Activated CD4-positive, alpha-beta T cell treated with anti-CD3 and anti-CD28 coated beads, Interleukin-2, amount 50 U/mL, for 48 hours (primary cell): ENCODE measurements around the gene DGKQ.

Source experiments
- DNase-seq, 2 experiments: peaks; one replicate each; pipeline ENCODE4 v3.0.0-alpha.2; 2020

DGKQ gene

GRCh38 chr4:973431-974397 lies at the start of gene DGKQ:
Gene DGKQ, minus strand, starts transcription at chr4:973569. Its CDS starts 87 bp downstream, at chr4:973482.
- peak; percentile 80 for DNase-seq

- no peak for DNase-seq
These were observed 49.3 kb upstream of the DGKQ start for GRCh38 chr4:1022739-1023066.

GRCh38 chr4:1022051-1022738 lies 48.8 kb upstream of the DGKQ start:
- DNase-seq = no peak

- no peak for DNase-seq
These were observed 48.1 kb upstream of the DGKQ start for GRCh38 chr4:1021386-1022050.

- DNase-seq = no peak
These were observed 46.5 kb upstream of the DGKQ start for GRCh38 chr4:1019729-1020470.

GRCh38 chr4:1019320-1019719 lies 46.0 kb upstream of the DGKQ start:
- DNase-seq = no peak

GRCh38 chr4:1018147-1019020 lies 45.0 kb upstream of the DGKQ start:
- no peak for DNase-seq

- no peak for DNase-seq
These were observed 44.3 kb upstream of the DGKQ start for GRCh38 chr4:1017706-1018105.

- DNase-seq = no peak
These were observed 43.8 kb upstream of the DGKQ start for GRCh38 chr4:1017211-1017610.

- no peak for DNase-seq
These were observed 42.4 kb upstream of the DGKQ start for GRCh38 chr4:1015746-1016145.

- no peak for DNase-seq
These were observed 41.8 kb upstream of the DGKQ start for GRCh38 chr4:1015179-1015578.

GRCh38 chr4:1014291-1015167 lies 41.2 kb upstream of the DGKQ start:
- DNase-seq = no peak

GRCh38 chr4:1013225-1014073 lies 40.1 kb upstream of the DGKQ start:
- DNase-seq = no peak

GRCh38 chr4:1012034-1012739 lies 38.8 kb upstream of the DGKQ start:
- peak; percentile 30 to 35 for DNase-seq

- no peak for DNase-seq
These were observed 38.3 kb upstream of the DGKQ start for GRCh38 chr4:1011666-1012033.

- peak; percentile 95 for DNase-seq
These were observed 37.8 kb upstream of the DGKQ start, which contains the start of gene FGFRL1 for GRCh38 chr4:1011022-1011665. Gene FGFRL1, plus strand, starts transcription at chr4:1011626. Its CDS starts 860 bp downstream, at chr4:1012486.

GRCh38 chr4:1010395-1011021 lies 37.1 kb upstream of the DGKQ start:
- peak; percentile 75 to 80 for DNase-seq
